A549 treated with Hydrocortisone at 1 μM for 4 hours (cell line): ENCODE results near the gene INTS14. TPM values are rescaled to one million over a fixed set of nuclear protein-coding genes. Genes with fewer than 3 reads are reported as not detected.

Experiments
- total RNA-seq: library from RNA; stranded (reverse); fragments of 200-300 nt; extraction: Qiagen RNA extraction; gene quantifications from 5 replicates; pipeline ENCODE4 v1.2.3, GENCODE V29; 2022

INTS14 gene
- 41.3 to 55.9 TPM (median 43.0 TPM) in 5 replicates for total RNA-seq

DNA sequence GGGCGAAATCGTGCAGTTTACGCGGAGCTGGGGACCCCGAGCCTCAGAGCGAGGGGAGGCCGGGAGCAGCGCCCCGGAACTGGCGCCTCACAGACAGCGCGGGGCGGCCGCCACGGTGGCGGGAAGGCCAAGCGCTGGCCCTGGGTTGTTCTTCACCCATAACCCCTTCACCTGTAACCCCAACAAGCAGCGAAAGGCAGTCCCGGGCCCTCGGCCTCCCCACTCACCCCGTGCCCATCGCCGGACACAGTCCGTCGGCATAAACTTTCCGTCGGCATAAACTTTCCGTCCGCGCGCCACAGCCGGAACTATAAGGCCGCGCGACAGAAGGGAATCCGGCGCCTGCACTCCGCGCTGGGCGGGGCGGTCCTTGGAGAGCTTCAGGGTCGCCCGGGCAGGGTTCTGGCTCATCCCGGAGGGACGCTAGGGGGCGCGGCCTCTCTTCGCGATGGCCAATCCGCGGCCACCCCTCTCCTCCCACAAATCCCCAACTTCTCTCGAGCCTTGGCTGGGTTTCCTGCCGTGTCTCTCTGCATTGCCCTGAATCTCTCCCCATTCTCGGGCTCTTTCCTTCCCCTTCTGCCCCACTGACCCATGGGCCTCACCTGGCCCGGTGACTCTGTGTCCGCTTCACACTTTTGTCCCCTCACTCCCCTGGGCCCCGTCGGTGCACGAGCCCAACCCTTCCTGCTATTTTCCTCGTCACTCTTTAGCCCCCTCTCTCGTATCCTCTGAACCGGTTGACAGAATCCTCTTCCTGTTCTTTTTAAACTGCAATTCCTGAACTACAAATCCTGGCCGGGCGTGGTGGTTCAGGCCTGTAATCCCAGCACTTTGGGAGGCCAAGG lies at the start of gene INTS14:
Gene INTS14, minus strand, starts transcription at position 261 of the 848 bp plus-strand sequence. CDS start 3,751 bp downstream, outside the sequence.

GRCh38 chr15:65621638-65622037 lies 10.7 kb upstream of the INTS14 start, which contains the start of gene SLC24A1:
Gene SLC24A1, plus strand, starts transcription at chr15:65621938. Its CDS starts 2,143 bp downstream, at chr15:65624081.

DNA sequence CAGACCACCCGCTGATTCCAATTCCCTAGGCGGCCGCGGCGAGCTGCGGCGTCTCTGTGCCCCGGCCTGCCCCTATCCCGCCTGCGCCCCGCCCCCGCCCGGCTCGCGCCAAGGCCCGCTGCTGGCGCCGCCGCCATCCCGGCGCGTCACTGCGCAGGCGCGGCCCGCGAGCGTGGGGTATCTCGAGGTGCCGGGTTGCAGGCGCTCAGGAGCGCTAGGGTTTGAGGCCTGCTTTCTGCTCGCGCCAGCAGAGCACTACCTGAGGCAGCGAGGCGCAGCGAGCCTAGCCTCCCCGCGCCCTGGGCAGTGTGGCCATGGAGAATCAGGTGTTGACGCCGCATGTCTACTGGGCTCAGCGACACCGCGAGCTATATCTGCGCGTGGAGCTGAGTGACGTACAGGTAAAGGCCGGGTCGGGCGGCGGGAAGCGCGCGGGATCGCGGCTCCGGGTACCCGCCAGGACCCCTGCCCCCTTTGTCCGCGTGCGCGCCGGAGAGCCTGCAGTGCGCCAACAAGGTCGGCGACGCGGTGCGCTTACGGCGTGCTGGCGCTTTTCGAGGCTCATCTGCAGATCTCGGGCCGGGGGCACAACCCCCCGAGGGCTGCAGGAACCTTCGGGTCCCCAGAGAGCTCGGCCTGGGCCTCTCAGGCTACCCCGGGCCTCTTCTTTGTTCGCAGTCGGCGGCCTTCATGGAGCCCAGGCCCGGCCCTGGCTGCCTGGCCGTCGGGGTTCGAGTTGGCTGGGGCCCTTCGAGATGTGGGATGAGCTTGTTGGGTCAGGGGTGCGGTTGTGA lies 80.4 kb downstream of the INTS14 start, which contains the start of gene HACD3:
Gene HACD3, plus strand, starts transcription at position 146 of the 794 bp plus-strand sequence. Its CDS starts 169 bp downstream, at position 315.

Other genes starting within 250 kb of the INTS14 start
- gene IGDCC3, start 233.1 kb downstream of the INTS14 start, total RNA-seq: 0.07 to 0.18 TPM (median 0.09 TPM) in 5 replicates
- 1.8 to 2.7 TPM (median 2.2 TPM) in 5 replicates for gene IGDCC4, start 188.2 kb downstream of the INTS14 start, total RNA-seq
- gene DPP8, start 93.4 kb downstream of the INTS14 start, total RNA-seq: 20.0 to 32.0 TPM (median 27.6 TPM) in 5 replicates
- 123 to 154 TPM (median 140 TPM) in 5 replicates for gene HACD3, start 80.7 kb downstream of the INTS14 start, total RNA-seq
- gene SLC24A1, start 10.8 kb upstream of the INTS14 start, total RNA-seq: 2.9 to 5.2 TPM (median 4.9 TPM) in 5 replicates
- gene DENND4A, start 181.2 kb upstream of the INTS14 start, total RNA-seq: 5.1 to 7.5 TPM (median 5.6 TPM) in 5 replicates